ENCODE data around the gene UNC13B.

Gene UNC13B

GRCh38 chr9:35338561-35339274 lies 176.9 kb downstream of the UNC13B start:
- no peaks in the 10 kb centered on the region for H3K4me1 Mint-ChIP-seq (ENCODE audit: low read depth)
- no peaks in the 10 kb centered on the region for H3K9me3 Mint-ChIP-seq (ENCODE audit: low read depth)
- no peak overlapping the region for H3K27ac Mint-ChIP-seq
- peaks cover 13% of the 10 kb centered on the region for H3K27me3 Mint-ChIP-seq
- no peak overlapping the region for H3K4me3 Mint-ChIP-seq
- H3K36me3 Mint-ChIP-seq: no peaks in the 10 kb centered on the region

DNA sequence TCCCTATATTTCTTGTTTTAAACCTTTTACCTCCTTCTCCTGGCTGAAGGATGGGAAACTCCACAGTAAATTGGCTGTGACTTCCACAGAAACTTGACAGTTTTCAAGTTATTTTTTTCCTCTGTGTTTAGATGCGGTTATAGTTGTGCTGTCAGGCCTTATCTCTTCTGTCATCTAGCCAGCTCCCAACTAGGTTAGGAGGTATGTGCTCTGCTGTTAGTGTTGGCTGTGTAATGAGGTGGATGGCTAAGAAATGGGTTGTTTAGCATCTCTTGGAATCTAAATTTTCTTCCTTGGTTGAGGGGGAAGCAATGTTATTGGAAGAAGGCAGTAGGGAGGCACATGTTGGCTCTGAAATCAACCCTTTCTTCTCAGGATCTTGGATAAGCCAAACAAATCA lies 178.2 kb downstream of the UNC13B start:
- H3K27ac Mint-ChIP-seq: no peak overlapping the region
- no peak overlapping the region for H3K4me3 Mint-ChIP-seq
- no peaks in the 10 kb centered on the region for H3K4me1 Mint-ChIP-seq (ENCODE audit: low read depth)
- peaks cover 13% of the 10 kb centered on the region for H3K27me3 Mint-ChIP-seq
- H3K36me3 Mint-ChIP-seq: no peaks in the 10 kb centered on the region
- H3K9me3 Mint-ChIP-seq (ENCODE audit: low read depth): no peaks in the 10 kb centered on the region

DNA sequence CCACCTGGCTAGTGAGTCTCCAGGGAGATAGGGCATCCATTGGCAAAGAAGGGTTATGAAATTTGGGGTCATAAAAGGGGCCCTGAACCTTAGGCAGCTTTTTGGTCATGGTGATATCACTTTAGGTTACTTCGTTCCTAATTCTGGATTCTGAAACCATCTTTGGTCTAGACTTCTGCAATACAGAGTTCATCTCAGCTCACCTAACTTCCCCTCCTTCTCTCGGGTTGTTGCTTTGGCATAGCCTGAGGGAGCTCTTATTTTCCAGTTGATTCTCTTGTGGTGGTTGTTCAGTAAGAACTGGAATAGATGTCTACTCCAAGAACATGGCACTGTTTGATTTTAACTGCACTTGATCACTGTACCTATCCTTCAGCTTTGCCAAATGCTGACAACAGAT lies 179.2 kb downstream of the UNC13B start:
- no peak overlapping the region for H3K27ac Mint-ChIP-seq
- H3K9me3 Mint-ChIP-seq (ENCODE audit: low read depth): no peaks in the 10 kb centered on the region
- no peaks in the 10 kb centered on the region for H3K4me1 Mint-ChIP-seq (ENCODE audit: low read depth)
- H3K4me3 Mint-ChIP-seq: no peak overlapping the region
- H3K36me3 Mint-ChIP-seq: no peaks in the 10 kb centered on the region
- H3K27me3 Mint-ChIP-seq: peaks cover 13% of the 10 kb centered on the region

GRCh38 chr9:35341585-35341984 lies 179.8 kb downstream of the UNC13B start:
- Mint-ChIP-seq H3K36me3 (no peaks in the 10 kb centered on the region), H3K27me3 (peaks cover 13% of the 10 kb centered on the region), H3K4me3 (no peak overlapping the region), H3K4me1 (ENCODE audit: low read depth) (no peaks in the 10 kb centered on the region), H3K9me3 (ENCODE audit: low read depth) (no peaks in the 10 kb centered on the region), H3K27ac (no peak overlapping the region)

- H3K9me3 Mint-ChIP-seq (ENCODE audit: low read depth): no peaks in the 10 kb centered on the region
- H3K36me3 Mint-ChIP-seq: no peaks in the 10 kb centered on the region
- no peaks in the 10 kb centered on the region for H3K4me1 Mint-ChIP-seq (ENCODE audit: low read depth)
- no peak overlapping the region for H3K27ac Mint-ChIP-seq
- peaks cover 13% of the 10 kb centered on the region for H3K27me3 Mint-ChIP-seq
- H3K4me3 Mint-ChIP-seq: no peak overlapping the region
These were observed 180.6 kb downstream of the UNC13B start for GRCh38 chr9:35342221-35342958.

DNA sequence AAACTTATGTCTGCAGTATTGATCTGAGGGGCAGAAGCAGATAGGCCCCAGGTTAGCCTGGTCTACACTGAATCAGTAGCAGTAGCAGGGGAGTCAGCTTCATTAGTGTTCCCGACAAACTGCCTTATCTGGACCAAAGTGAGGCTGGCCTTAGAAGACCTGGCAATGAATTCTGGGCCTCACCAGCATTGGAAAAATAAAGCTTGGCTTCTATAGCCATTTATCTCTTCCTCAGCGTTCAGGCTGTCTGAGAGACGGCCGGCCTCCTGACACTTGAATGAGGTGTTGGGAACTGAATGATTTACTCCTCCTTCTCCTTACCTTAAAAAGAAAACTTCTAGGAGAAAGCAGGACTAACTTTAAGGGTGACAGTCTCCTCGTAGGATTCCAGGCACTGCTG lies 186.3 kb downstream of the UNC13B start:
- no peaks in the 10 kb centered on the region for H3K36me3 Mint-ChIP-seq
- no peak overlapping the region for H3K27ac Mint-ChIP-seq
- no peaks in the 10 kb centered on the region for H3K4me1 Mint-ChIP-seq (ENCODE audit: low read depth)
- no peak overlapping the region for H3K4me3 Mint-ChIP-seq
- H3K27me3 Mint-ChIP-seq: peaks cover 5% of the 10 kb centered on the region
- H3K9me3 Mint-ChIP-seq (ENCODE audit: low read depth): no peaks in the 10 kb centered on the region

DNA sequence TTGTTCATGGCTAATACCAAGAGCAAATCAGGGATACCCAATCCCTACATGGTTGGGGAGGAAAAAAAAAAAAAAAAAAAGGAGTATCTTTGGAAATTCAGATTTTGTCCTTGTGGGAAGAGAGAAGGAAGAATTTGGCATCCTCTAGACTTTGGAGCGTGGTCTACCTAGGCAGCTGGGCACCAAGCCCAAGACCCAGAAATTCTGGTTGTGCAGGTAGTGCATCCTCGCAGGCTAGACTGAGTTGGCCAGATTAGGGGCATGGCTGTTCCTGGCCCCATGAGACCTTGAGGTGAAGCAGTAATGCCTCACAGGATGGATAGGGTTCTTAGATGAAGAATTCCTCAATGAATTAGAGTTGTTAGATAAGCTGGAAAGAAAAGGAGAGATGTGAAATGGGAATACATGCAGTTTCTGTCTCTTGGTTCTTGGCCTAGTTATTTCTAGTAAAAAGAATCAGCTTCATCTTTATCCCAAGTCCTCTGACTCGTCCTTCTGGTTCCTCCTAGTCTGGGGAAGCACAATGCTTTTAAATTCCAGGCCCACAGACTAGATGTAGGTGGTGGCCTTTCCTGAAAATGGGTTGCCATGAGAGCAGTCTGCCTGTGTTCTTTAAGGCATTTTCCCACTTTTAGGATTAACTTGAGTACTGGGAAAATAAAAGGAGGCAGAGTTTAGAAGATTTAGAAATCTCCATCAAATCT lies 187.6 kb downstream of the UNC13B start:
- Mint-ChIP-seq H3K27me3 (no peaks in the 10 kb centered on the region), H3K4me1 (ENCODE audit: low read depth) (no peaks in the 10 kb centered on the region), H3K36me3 (no peaks in the 10 kb centered on the region), H3K9me3 (ENCODE audit: low read depth) (no peaks in the 10 kb centered on the region), H3K4me3 (no peak overlapping the region), H3K27ac (no peak overlapping the region)

- no peaks in the 10 kb centered on the region for H3K9me3 Mint-ChIP-seq (ENCODE audit: low read depth)
- no peak overlapping the region for H3K4me3 Mint-ChIP-seq
- H3K36me3 Mint-ChIP-seq: no peaks in the 10 kb centered on the region
- no peaks in the 10 kb centered on the region for H3K4me1 Mint-ChIP-seq (ENCODE audit: low read depth)
- no peak overlapping the region for H3K27ac Mint-ChIP-seq
- H3K27me3 Mint-ChIP-seq: no peaks in the 10 kb centered on the region
These were observed 188.4 kb downstream of the UNC13B start for GRCh38 chr9:35350212-35350611.

DNA sequence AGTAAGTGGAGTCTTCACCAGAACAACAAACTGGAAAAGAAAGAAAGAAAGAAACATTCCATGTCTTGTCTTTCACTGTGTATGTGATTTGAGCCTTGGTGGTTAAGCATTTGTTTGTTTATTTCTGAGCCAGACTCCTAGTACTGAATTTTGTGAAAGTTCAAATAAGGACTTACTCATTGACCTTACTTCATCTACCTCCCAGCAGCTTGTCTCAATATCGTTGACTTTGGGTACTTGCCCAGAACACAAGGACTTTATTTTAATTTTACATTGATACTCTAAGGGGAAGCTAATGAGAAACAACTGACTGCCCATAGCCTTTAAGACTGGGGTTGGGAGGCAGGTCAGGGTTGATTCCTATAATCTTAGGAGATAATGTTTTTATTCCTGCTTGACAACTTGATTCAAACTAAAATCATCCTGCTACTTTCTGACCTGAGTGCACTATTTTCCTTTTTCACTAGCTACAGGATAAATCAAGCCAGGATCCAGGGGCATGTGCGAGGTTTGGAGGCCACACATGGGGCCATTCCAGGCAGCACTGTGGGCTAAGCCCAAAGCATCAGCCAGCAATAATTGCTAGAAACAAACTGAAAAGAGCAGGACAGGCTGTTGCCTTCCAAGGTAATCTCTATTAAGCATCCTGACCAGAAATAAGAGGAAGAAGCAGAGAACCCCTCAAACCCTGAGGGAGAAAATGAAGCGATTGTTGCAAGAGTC lies 189.2 kb downstream of the UNC13B start:
- H3K27me3 Mint-ChIP-seq: no peaks in the 10 kb centered on the region
- H3K4me3 Mint-ChIP-seq: no peak overlapping the region
- H3K36me3 Mint-ChIP-seq: no peaks in the 10 kb centered on the region
- H3K9me3 Mint-ChIP-seq (ENCODE audit: low read depth): no peaks in the 10 kb centered on the region
- H3K27ac Mint-ChIP-seq: no peak overlapping the region
- no peaks in the 10 kb centered on the region for H3K4me1 Mint-ChIP-seq (ENCODE audit: low read depth)

DNA sequence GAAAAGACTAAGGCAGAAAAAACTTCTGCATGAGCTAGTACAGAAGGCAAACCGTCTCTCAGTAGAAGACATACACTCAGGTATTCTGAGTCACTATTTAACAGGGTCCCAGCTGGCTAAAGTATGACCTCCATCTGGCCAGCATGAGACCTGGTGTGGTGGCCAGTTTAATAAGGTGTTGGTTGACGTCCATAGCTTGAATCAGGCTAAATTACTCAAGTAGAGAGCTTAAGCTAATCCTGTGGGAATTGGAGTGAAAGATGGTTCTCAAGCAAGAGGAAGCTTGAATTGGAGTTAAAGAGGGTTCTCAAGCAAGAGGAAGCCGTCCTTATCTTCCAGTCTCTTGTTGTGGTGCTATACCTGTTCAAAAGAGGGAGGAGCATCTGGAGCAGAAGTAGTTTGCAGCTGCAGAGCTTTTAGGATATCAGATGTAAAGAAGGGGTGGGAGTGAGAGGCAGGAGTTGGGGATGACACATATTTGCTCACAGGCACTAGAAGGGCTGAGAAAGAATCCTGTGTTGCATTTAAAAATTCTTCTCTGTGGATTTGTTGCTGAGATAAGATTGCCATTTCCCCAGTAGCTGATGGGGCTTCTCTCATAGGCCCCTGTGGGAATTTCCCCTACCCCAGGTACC lies 192.0 kb downstream of the UNC13B start:
- H3K4me1 Mint-ChIP-seq (ENCODE audit: low read depth): no peaks in the 10 kb centered on the region
- H3K36me3 Mint-ChIP-seq: no peaks in the 10 kb centered on the region
- H3K27ac Mint-ChIP-seq: no peak overlapping the region

GRCh38 chr9:35355939-35356338 lies 194.1 kb downstream of the UNC13B start:
- Mint-ChIP-seq H3K36me3 (no peaks in the 10 kb centered on the region), H3K27ac (no peak overlapping the region), H3K27me3 (peaks cover 3% of the 10 kb centered on the region), H3K4me3 (no peak overlapping the region), H3K4me1 (ENCODE audit: low read depth) (no peaks in the 10 kb centered on the region), H3K9me3 (ENCODE audit: low read depth) (no peaks in the 10 kb centered on the region)

More for the DNA sequence above, 192.0 kb downstream of the UNC13B start:
- Mint-ChIP-seq H3K9me3 (ENCODE audit: low read depth) (no peaks in the 10 kb centered on the region), H3K4me3 (no peak overlapping the region), H3K27me3 (no peaks in the 10 kb centered on the region)

GRCh38 chr9:35357116-35357515 lies 195.3 kb downstream of the UNC13B start:
- H3K9me3 Mint-ChIP-seq (ENCODE audit: low read depth): no peaks in the 10 kb centered on the region
- no peak overlapping the region for H3K27ac Mint-ChIP-seq
- H3K4me1 Mint-ChIP-seq (ENCODE audit: low read depth): no peaks in the 10 kb centered on the region
- H3K4me3 Mint-ChIP-seq: no peak overlapping the region
- H3K27me3 Mint-ChIP-seq: peaks cover 3% of the 10 kb centered on the region
- no peaks in the 10 kb centered on the region for H3K36me3 Mint-ChIP-seq

DNA sequence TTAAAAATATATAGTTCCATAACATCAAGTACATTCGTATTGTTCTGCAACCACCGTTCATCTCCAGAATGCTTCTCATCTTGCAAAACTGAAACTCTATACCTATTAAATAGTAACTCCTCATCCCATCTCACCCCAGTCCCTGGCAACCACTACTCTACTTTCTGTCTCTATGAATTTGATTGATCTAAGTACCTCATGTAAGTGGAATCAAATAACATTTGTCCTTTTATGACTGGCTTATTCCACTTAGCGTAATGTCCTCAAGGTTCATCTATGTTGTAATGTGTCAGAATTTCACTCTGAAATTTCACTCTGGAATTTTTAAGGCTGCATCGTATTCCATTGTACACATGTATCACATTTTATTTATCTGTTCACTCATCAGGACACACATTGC lies 196.0 kb downstream of the UNC13B start:
- Mint-ChIP-seq H3K27ac (no peak overlapping the region), H3K27me3 (peaks cover 3% of the 10 kb centered on the region), H3K36me3 (no peaks in the 10 kb centered on the region), H3K4me3 (no peak overlapping the region), H3K9me3 (ENCODE audit: low read depth) (no peaks in the 10 kb centered on the region), H3K4me1 (ENCODE audit: low read depth) (no peaks in the 10 kb centered on the region)

GRCh38 chr9:35364817-35365585 lies 203.2 kb downstream of the UNC13B start:
- H3K4me3 Mint-ChIP-seq: no peak overlapping the region
- H3K27ac Mint-ChIP-seq: no peak overlapping the region
- H3K9me3 Mint-ChIP-seq (ENCODE audit: low read depth): no peaks in the 10 kb centered on the region
- peaks cover 2% of the 10 kb centered on the region for H3K36me3 Mint-ChIP-seq
- H3K27me3 Mint-ChIP-seq: no peaks in the 10 kb centered on the region
- peaks cover 4% of the 10 kb centered on the region for H3K4me1 Mint-ChIP-seq (ENCODE audit: low read depth)
